Tibial nerve (tissue), 4 donors: ENCODE measurements around the gene RPS6KA2.

Experiments used
- CTCF ChIP-seq, 5 experiments: fragments of 200-600 bp in 3 of 5; fragments of 450-650 bp in 2 of 5; sonication (generic) in 3 of 5; IDR thresholded peaks; one replicate each; pipeline ENCODE4 v1.5.1; 2016 to 2019; ENCODE audit warnings: antibody characterized with exemption in 5 of 5, mild to moderate bottlenecking in 3 of 5, moderate library complexity in 2 of 5
- EP300 ChIP-seq, 2 donors: sonication (generic); formaldehyde crosslinking; IDR thresholded peaks; one replicate each; pipeline ENCODE4 v1.6.1; 2017; ENCODE audit warnings: antibody characterized with exemption in 2 of 2, mild to moderate bottlenecking in 1 of 2
- POLR2A ChIP-seq, 2 donors: fragments of 450-650 bp; IDR thresholded peaks; one replicate each; pipeline ENCODE4 v1.6.1; 2017; ENCODE audit warnings: antibody characterized with exemption in 2 of 2, mild to moderate bottlenecking in 2 of 2, moderate library complexity in 2 of 2

GRCh38 chr6:166450167-166450873, 176.7 kb downstream of the RPS6KA2 start:
- TF ChIP-seq CTCF (IDR thresholded peaks at IDR 0.05) (no peak), POLR2A (IDR thresholded peaks at IDR 0.05) (no peak), EP300 (IDR thresholded peaks at IDR 0.05) (no peak)
